Activated CD4-positive, alpha-beta T cell treated with anti-CD3 and anti-CD28 coated beads for 48 hours (primary cell): Measurements from ENCODE around the gene GPR6.

Source experiments
- DNase-seq: peaks from one replicate; pipeline ENCODE4 v3.0.0-alpha.2; 2020

The GPR6 gene

DNA sequence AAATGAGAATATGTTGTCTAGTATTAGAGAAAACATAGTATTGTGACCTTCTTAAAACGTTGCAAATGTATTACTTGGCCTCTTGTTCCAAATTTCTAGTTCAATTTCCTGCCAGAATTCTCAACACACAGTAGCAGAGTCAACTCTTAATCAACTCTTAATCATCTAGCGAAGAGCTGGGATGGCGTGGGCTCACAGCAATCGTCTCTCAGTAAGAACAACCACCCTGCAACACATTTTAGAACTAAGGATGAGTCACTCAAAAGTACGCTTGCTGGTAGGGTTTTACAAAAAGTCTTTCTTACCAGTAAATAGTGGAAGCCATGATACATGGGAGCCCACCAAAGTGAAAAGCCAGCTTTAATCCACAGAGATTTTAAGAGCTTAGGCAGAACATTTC, 24.6 kb downstream of the GPR6 start:
- DNase-seq, result no peak

DNA sequence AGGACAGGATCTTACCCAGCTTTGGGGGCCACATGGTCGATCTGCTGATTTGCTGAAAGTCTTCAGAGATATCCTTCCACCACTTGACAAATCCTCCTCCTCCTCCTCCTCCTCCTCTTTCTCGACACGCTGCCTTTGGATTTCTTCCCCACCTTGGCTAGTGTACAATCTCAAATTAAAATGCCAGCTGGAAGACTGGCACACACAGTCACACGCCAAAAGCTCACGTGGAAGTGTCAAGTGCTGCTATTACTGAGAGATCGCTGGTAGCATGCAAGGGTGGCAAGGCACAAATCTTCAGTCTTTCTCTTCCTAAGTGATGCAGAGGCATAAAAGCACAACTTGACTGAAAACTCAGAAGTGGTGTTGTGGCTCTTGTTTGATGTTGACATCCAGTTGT, 35.3 kb downstream of the GPR6 start:
- no peak for DNase-seq

DNA sequence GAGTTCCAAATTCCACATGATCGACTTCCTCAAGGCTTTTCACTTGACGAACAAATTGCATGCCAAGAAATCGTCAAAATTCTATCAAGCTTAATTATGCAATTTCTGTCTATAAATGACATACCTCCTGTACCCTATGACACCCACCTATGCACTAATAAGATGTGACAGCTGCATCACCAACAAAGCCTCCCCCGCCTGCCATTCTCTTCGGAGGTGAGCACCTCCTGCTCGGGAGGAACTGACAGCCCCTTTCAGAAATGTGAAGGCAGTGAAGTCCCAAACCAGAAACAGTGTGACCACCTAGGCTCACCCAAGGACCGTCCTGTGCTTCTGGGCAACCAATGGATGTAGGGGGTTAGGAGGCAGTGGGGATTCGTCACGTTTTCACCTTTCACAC, 37.1 kb downstream of the GPR6 start:
- no peak for DNase-seq

DNA sequence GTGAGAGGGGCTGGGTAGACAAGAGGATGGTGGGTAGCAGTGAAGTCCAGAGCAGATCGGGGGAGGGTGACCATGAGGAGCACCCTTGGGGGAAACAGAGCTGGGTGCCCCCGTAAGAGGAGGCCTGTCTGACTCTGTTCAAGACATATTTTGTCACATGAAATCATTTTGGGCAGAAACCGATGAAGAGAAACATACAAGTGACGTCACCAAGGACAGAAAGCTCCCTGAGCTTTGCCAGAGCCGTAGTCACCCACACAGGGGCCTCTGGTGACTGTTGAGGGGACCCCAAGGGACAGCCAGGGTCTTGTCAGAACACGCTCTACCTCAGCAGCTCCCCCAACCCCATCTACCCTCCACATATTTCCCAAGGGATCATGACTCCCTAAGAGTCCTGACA, 39.2 kb downstream of the GPR6 start:
- DNase-seq, result no peak

DNA sequence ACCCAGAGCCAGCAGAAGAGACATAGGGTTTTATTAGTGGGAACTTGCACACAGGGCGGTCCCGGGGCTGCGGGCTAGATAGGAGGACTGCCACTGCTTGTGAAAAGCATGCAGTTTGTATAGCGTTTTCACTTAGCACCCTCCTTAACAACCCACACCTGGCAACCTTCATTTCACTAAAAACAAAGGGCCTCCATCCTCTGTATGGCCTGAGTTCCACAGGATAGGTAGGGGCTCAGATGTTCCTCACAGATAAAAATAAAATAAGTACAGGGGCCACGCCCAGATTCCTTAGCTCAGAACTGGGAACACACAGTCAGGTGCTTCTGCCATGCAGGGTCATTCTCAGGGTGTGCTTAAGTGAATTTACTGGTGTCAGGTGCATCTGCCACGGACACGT, 39.8 kb downstream of the GPR6 start:
- no peak for DNase-seq

DNA sequence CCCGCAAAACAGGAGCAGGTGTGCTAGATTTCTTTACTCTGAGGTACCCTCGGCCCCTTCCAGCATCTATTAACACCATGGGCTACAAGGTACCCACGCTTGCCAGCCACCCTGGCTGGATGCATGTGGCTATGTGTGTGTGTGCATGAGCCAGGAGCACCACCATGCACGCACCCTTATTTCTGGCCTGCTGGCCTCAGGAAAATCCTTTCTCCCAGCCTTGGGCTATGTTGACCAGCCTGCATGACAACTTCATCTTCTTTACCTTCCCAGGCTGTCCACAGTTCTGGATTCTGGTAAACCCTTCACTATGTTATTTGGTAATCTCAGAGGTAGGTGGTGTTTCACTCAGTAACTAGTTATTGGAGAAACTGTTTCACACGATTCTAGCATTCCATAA, 40.4 kb downstream of the GPR6 start:
- no peak for DNase-seq

DNA sequence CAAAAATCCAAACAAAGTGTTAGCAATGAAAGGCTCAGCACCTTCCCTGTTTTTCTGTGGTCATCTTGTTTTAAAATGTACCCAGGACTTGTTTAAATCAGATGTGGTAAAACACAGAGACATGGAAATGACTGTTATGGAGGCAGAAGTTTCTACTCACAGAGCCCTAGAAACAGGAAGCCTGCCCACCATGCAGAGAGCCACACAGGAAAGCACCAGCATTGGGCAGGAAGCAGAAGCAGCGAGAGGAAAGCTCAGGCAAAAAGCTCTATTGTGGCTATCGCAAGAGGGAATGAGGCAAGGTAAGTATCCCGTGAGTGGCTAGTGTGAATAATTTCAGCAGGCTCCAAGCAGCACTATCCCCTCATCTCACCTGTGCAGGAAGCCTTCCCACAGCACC, 42.8 kb downstream of the GPR6 start:
- peak; percentile 9 for DNase-seq

DNA sequence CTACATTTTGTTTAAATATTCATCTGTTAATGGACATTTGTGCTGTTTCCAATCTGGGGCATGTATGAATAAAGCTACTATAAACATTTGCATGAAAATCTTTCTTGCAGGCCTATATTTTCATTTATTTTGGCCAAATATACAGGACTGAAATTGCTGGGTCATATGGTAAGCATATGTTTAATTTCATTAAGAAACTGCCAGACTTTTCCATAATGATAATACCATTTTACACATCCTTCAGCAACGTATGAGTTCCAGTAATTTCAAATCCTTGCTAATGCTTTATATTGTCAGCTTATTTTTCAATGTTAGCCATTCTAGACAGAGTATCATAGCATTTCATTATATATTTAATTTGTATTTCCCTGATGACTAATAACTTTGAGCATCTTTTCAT, 51.0 kb downstream of the GPR6 start:
- DNase-seq, result no peak
